HepG2 (cell line): ENCODE data around the gene MGST1. TPM values are rescaled to one million over a fixed set of nuclear protein-coding genes. Genes with fewer than 3 reads are reported as not detected.
"Not testable (repeated sequence)": the region's sequence is repeated elsewhere in the genome, so short reads cannot be mapped to it uniquely, and the experiment has no call there.

Experiments used
- ATAC-seq: fragments of 200-7000 bp; cut with Tn5 transposase; 3 replicates; pipeline ENCODE4 v1.9.1; 2020; ENCODE audit warnings: mild to moderate bottlenecking, moderate library complexity
- BruUV-seq: library from RNA; stranded (reverse); fragments of 400-500 nt; replicated peaks from 2 replicates; lab custom pipeline; 2021; lab: Mats Ljungman, UMichigan
- CTCF ChIA-PET: fragments of 300-600 bp; formaldehyde crosslinking; extraction: SDS; loops from one replicate; lab custom pipeline; 2021; ENCODE audit warnings: low total read pairs, inconsistent platforms, low intra/inter-chr PET ratio; lab: Yijun Ruan, JAX
- POLR2A ChIA-PET: fragments of 350-600 bp; sonication (Branson Sonifier 250); formaldehyde crosslinking; loops from one replicate; lab custom pipeline; 2020; ENCODE audit warnings: antibody characterized with exemption, inconsistent platforms; lab: Yijun Ruan, JAX
- DNase-seq: peaks from one replicate; pipeline ENCODE4 v3.0.0-alpha.2; 2015; ENCODE audit warnings: low spot score
- FAIRE-seq: peaks from 3 replicates; lab custom pipeline; 2011; peaks lifted over from hg19 to GRCh38; lab: Jason Lieb, UNC
- H2AFZ ChIP-seq: one replicate; pipeline ENCODE4 v1.6.1; 2011; ENCODE audit warnings: low read length, inconsistent platforms
- H3K27ac ChIP-seq: fragments of 300-600 bp; 3 replicates; pipeline ENCODE4 v1.8.0; 2011; ENCODE audit warnings: mixed run types, mild to moderate bottlenecking, mixed read lengths, low read length, inconsistent platforms; ENCODE audit not compliant: insufficient read depth; ENCODE audit errors: extremely low read length
- H3K27me3 ChIP-seq, 2 experiments: fragments of 200-600 bp in 1 of 2; 2 replicates in 1 of 2; 3 replicates in 1 of 2; pipeline versions ENCODE4 v1.6.0 to v1.8.0; 2011; ENCODE audit warnings: low read length in 2 of 2, mild to moderate bottlenecking in 2 of 2, moderate library complexity in 2 of 2, inconsistent platforms in 1 of 2; ENCODE audit not compliant: insufficient read depth in 2 of 2, control insufficient read depth in 1 of 2
- H3K36me3 ChIP-seq, 2 experiments: fragments of 200-600 bp in 1 of 2; replicated peaks in 1 of 2; 2 replicates in 1 of 2; 3 replicates in 1 of 2; pipeline versions ENCODE4 v1.5.1 to v1.8.0; 2011; ENCODE audit warnings: low read length in 2 of 2, inconsistent platforms in 1 of 2; ENCODE audit not compliant: insufficient read depth in 2 of 2, control insufficient read depth in 1 of 2
- H3K4me1 ChIP-seq: 2 replicates; pipeline ENCODE4 v1.5.1; 2012; ENCODE audit warnings: low read length, inconsistent platforms; ENCODE audit not compliant: insufficient read depth
- H3K4me2 ChIP-seq: 2 replicates; pipeline ENCODE4 v1.6.0; 2011; ENCODE audit warnings: low read depth, low read length, inconsistent platforms
- H3K4me3 ChIP-seq, 3 experiments: fragments of 200-600 bp in 1 of 3; sonication (generic), shearing (Covaris generic) in 1 of 3; replicated peaks in 1 of 3; 2 replicates each; pipeline ENCODE4 v1.5.1; 2011 to 2016; ENCODE audit warnings: low read length in 3 of 3, inconsistent platforms in 2 of 3, low read depth in 2 of 3, mild to moderate bottlenecking in 2 of 3, control low read depth in 1 of 3, mixed read lengths in 1 of 3; ENCODE audit not compliant: insufficient read depth in 1 of 3
- H3K79me2 ChIP-seq: one replicate; pipeline ENCODE4 v1.6.1; 2011; ENCODE audit warnings: low read length, inconsistent platforms; ENCODE audit not compliant: insufficient read depth
- H3K9ac ChIP-seq: 2 replicates; pipeline ENCODE4 v1.6.0; 2011; ENCODE audit warnings: mild to moderate bottlenecking, low read depth, low read length, inconsistent platforms; ENCODE audit not compliant: insufficient read depth
- H3K9me3 ChIP-seq: 2 replicates; pipeline ENCODE4 v1.5.1; 2012; ENCODE audit warnings: mild to moderate bottlenecking, low read length
- H4K20me1 ChIP-seq: 2 replicates; pipeline ENCODE4 v1.6.0; 2011; ENCODE audit warnings: inconsistent platforms, mild to moderate bottlenecking, low read length, moderate library complexity; ENCODE audit not compliant: insufficient read depth
- FOXA1 ChIP-seq, 2 experiments: fragments of 450-650 bp in 1 of 2; sonication (generic) in 1 of 2; formaldehyde crosslinking in 1 of 2; IDR thresholded peaks; 2 replicates each; pipeline versions ENCODE4 v1.4.0 to v1.6.1; 2016 to 2020; ENCODE audit warnings: missing genetic modification reagents in 1 of 2
- FOXA3 ChIP-seq: IDR thresholded peaks from 2 replicates; pipeline ENCODE4 v1.6.1; 2016; ENCODE audit warnings: missing genetic modification reagents, missing compliant biosample characterization
- FOXJ3 ChIP-seq: sonication (generic); formaldehyde crosslinking; IDR thresholded peaks from 2 replicates; pipeline ENCODE4 v1.4.0; 2020; ENCODE audit warnings: missing genetic modification reagents, mild to moderate bottlenecking, borderline replicate concordance
- GATAD2A ChIP-seq: IDR thresholded peaks from 2 replicates; pipeline ENCODE4 v1.6.1; 2016
- SALL1 ChIP-seq: sonication (generic); formaldehyde crosslinking; IDR thresholded peaks from 2 replicates; pipeline ENCODE4 v1.8.0; 2022; ENCODE audit warnings: mild to moderate bottlenecking, missing genetic modification reagents
- ZFP36L2 ChIP-seq: sonication (generic); formaldehyde crosslinking; IDR thresholded peaks from 2 replicates; pipeline ENCODE4 v1.4.0; 2020; ENCODE audit warnings: missing genetic modification reagents
- ZNF446 ChIP-seq: sonication (generic); formaldehyde crosslinking; IDR thresholded peaks from 2 replicates; pipeline ENCODE4 v1.5.0; 2020; ENCODE audit warnings: mild to moderate bottlenecking, missing genetic modification reagents
- WGBS: methylation state at CpG from one replicate; pipeline ENCODE4 v1.1.6; 2017; ENCODE audit warnings: low lambda C conversion rate; 5-methylcytosine and 5-hydroxymethylcytosine counted together
- in situ Hi-C: cut with HindIII; loops from 2 replicates; pipeline ENCODE4 v1.10.0; 2017; ENCODE audit warnings: low pct_unique_long_range_greater_than_20kb; ENCODE audit not compliant: extremely low pct_ligation_motif_present
- intact Hi-C: fragments of 100-400 bp; cut with micrococcal nuclease; formaldehyde crosslinking; loops from one replicate; pipeline ENCODE4 v1.10.0; 2022; ENCODE audit not compliant: unreplicated experiment
- polyA plus RNA-seq, 8 experiments: library from polyadenylated mRNA; depleted of rRNA in 3 of 8; stranded (reverse) in 7 of 8; unstranded in 1 of 8; fragments of >200 nt; fragmentation: Illumina TruSeq in 4 of 8; extraction: Trizol in 4 of 8; gene quantifications; 2 replicates each; pipeline versions ENCODE4 v1.2.1 to v1.2.3, GENCODE V29; 2011 to 2016; ENCODE audit warnings: low read depth in 4 of 8, missing spikeins in 1 of 8, mixed read lengths in 1 of 8; ENCODE audit not compliant: insufficient read depth in 1 of 8
- total RNA-seq, 5 experiments: library from RNA; depleted of rRNA; stranded (reverse); fragments of >200 nt; fragmentation: Illumina TruSeq; extraction: Trizol; gene quantifications; 2 replicates each; pipeline ENCODE4 v1.2.3, GENCODE V29; 2016; ENCODE audit warnings: low read depth in 1 of 5
- TF ChIP-seq, protein P1 (sequence below): sonication (generic); formaldehyde crosslinking; IDR thresholded peaks from 2 replicates; pipeline ENCODE4 v1.9.0; 2021; ENCODE audit warnings: mild to moderate bottlenecking, missing genetic modification reagents
- TF ChIP-seq, protein P2 (sequence below): sonication (generic); formaldehyde crosslinking; IDR thresholded peaks from 2 replicates; pipeline ENCODE4 v1.4.0; 2020; ENCODE audit warnings: missing genetic modification reagents
- TF ChIP-seq, protein P3 (sequence below): sonication (generic); formaldehyde crosslinking; IDR thresholded peaks from 2 replicates; pipeline ENCODE4 v1.4.0; 2020; ENCODE audit warnings: missing genetic modification reagents, borderline replicate concordance

Gene MGST1
- total and polyA plus RNA-seq, 2 of the 13 experiments (the other 11 are each of a cell fraction or from before 2014, with no cell fraction given), result 119 to 152 TPM

GRCh38 chr12:16370096-16370495, 22.7 kb downstream of the MGST1 start (continued):
- TF ChIP-seq, protein P1, sequence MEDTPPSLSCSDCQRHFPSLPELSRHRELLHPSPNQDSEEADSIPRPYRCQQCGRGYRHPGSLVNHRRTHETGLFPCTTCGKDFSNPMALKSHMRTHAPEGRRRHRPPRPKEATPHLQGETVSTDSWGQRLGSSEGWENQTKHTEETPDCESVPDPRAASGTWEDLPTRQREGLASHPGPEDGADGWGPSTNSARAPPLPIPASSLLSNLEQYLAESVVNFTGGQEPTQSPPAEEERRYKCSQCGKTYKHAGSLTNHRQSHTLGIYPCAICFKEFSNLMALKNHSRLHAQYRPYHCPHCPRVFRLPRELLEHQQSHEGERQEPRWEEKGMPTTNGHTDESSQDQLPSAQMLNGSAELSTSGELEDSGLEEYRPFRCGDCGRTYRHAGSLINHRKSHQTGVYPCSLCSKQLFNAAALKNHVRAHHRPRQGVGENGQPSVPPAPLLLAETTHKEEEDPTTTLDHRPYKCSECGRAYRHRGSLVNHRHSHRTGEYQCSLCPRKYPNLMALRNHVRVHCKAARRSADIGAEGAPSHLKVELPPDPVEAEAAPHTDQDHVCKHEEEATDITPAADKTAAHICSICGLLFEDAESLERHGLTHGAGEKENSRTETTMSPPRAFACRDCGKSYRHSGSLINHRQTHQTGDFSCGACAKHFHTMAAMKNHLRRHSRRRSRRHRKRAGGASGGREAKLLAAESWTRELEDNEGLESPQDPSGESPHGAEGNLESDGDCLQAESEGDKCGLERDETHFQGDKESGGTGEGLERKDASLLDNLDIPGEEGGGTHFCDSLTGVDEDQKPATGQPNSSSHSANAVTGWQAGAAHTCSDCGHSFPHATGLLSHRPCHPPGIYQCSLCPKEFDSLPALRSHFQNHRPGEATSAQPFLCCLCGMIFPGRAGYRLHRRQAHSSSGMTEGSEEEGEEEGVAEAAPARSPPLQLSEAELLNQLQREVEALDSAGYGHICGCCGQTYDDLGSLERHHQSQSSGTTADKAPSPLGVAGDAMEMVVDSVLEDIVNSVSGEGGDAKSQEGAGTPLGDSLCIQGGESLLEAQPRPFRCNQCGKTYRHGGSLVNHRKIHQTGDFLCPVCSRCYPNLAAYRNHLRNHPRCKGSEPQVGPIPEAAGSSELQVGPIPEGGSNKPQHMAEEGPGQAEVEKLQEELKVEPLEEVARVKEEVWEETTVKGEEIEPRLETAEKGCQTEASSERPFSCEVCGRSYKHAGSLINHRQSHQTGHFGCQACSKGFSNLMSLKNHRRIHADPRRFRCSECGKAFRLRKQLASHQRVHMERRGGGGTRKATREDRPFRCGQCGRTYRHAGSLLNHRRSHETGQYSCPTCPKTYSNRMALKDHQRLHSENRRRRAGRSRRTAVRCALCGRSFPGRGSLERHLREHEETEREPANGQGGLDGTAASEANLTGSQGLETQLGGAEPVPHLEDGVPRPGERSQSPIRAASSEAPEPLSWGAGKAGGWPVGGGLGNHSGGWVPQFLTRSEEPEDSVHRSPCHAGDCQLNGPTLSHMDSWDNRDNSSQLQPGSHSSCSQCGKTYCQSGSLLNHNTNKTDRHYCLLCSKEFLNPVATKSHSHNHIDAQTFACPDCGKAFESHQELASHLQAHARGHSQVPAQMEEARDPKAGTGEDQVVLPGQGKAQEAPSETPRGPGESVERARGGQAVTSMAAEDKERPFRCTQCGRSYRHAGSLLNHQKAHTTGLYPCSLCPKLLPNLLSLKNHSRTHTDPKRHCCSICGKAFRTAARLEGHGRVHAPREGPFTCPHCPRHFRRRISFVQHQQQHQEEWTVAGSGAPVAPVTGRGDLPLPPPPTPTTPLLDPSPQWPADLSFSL, result no peak
- no peak for TF ChIP-seq ZNF446 (CRISPR knock-in tag)
- no peak for TF ChIP-seq ZFP36L2 (CRISPR knock-in tag)
- TF ChIP-seq, all 625 proteins: peak for 0

DNA sequence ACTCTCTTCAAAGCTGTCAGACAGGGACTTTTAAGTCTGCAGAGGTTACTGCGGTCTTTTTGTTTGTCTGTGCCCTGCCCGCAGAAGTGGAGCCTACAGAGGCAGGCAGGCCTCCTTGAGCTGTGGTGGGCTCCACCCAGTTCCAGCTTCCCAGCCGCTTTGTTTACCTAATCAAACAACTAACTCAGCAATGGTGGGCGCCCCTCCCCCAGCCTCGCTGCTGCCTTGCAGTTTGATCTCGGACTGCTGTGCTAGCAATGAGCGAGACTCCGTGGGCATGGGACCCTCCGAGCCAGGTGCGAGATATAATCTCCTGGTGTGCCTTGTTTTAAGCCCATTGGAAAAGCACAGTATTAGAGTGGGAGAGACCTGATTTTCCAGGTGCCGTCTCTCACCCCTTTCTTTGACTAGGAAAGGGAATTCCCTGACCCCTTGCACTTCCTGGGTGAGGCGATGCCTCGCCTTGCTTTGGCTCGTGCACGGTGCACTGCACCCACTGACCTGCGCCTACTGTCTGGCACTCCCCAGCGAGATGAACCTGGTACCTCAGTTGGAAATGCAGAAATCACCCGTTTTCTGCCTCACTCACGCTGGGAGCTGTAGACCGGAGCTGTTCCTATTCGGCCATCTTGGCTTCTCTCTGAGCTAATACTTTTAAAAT, 35.3 kb downstream of the MGST1 start:
- ATAC-seq; FAIRE-seq; DNase-seq; BruUV-seq; H3K4me3 ChIP-seq; CTCF ChIA-PET; H4K20me1 ChIP-seq; H3K79me2 ChIP-seq; H3K9ac ChIP-seq; H2AFZ ChIP-seq; H3K27ac ChIP-seq; POLR2A ChIA-PET; H3K36me3 ChIP-seq; H3K9me3 ChIP-seq; H3K27me3 ChIP-seq; intact Hi-C loops; TF ChIP-seq FOXA1 (IDR thresholded peaks at IDR 0.05): not testable (repeated sequence)
- Histone ChIP-seq H3K4me1 (peaks cover 17% of the 10 kb centered on the region), H3K4me2 (peak overlapping the region; percentile 39; the same call in 1 of the 2 replicates)
- in situ Hi-C loops, result loop anchor here (25.0 kb wide), 1 partner anchor 1255 kb away; no protein-coding TSS in a partner anchor
- 72% methylated on average over 15 of the region's 21 CpGs for WGBS
- TF ChIP-seq FOXA3 (CRISPR knock-in tag), result peak; percentile 76
- TF ChIP-seq, protein P2, sequence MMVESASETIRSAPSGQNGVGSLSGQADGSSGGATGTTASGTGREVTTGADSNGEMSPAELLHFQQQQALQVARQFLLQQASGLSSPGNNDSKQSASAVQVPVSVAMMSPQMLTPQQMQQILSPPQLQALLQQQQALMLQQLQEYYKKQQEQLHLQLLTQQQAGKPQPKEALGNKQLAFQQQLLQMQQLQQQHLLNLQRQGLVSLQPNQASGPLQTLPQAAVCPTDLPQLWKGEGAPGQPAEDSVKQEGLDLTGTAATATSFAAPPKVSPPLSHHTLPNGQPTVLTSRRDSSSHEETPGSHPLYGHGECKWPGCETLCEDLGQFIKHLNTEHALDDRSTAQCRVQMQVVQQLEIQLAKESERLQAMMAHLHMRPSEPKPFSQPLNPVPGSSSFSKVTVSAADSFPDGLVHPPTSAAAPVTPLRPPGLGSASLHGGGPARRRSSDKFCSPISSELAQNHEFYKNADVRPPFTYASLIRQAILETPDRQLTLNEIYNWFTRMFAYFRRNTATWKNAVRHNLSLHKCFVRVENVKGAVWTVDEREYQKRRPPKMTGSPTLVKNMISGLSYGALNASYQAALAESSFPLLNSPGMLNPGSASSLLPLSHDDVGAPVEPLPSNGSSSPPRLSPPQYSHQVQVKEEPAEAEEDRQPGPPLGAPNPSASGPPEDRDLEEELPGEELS (CRISPR knock-in tag), result peak; percentile 53
- TF ChIP-seq, protein P3, sequence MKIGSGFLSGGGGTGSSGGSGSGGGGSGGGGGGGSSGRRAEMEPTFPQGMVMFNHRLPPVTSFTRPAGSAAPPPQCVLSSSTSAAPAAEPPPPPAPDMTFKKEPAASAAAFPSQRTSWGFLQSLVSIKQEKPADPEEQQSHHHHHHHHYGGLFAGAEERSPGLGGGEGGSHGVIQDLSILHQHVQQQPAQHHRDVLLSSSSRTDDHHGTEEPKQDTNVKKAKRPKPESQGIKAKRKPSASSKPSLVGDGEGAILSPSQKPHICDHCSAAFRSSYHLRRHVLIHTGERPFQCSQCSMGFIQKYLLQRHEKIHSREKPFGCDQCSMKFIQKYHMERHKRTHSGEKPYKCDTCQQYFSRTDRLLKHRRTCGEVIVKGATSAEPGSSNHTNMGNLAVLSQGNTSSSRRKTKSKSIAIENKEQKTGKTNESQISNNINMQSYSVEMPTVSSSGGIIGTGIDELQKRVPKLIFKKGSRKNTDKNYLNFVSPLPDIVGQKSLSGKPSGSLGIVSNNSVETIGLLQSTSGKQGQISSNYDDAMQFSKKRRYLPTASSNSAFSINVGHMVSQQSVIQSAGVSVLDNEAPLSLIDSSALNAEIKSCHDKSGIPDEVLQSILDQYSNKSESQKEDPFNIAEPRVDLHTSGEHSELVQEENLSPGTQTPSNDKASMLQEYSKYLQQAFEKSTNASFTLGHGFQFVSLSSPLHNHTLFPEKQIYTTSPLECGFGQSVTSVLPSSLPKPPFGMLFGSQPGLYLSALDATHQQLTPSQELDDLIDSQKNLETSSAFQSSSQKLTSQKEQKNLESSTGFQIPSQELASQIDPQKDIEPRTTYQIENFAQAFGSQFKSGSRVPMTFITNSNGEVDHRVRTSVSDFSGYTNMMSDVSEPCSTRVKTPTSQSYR (CRISPR knock-in tag), result peak; percentile 87; the same call in 1 of the 2 replicates
- peak; percentile 20; the same call in 1 of the 2 replicates for TF ChIP-seq FOXJ3 (CRISPR knock-in tag)
- 0 out of 2 replicates have a peak, but pooled peaks have one; percentile 18 for TF ChIP-seq GATAD2A (CRISPR knock-in tag)
- TF ChIP-seq FOXA1 (CRISPR knock-in tag; IDR thresholded peaks at IDR 0.05), result peak; percentile 49
- peak; percentile 37; the same call in 1 of the 2 replicates for TF ChIP-seq SALL1 (CRISPR knock-in tag)
